Thyroid gland (tissue), 4 donors: ENCODE data around the gene YPEL1. TPM values are rescaled to one million over a fixed set of nuclear protein-coding genes. Genes with fewer than 3 reads are reported as not detected.

Source experiments
- DNase-seq, 2 donors: peaks; one replicate each; pipeline ENCODE4 v3.0.0-alpha.2; 2019
- H3K27ac ChIP-seq, 3 donors: fragments of 200-600 bp; sonication (generic); 1 replicate in 2 of 3; 2 replicates in 1 of 3; pipeline ENCODE4 v1.5.1; 2016 to 2019; ENCODE audit warnings: mild to moderate bottlenecking in 1 of 3, moderate library complexity in 1 of 3
- H3K27me3 ChIP-seq: fragments of 200-600 bp; sonication (generic); one replicate; pipeline ENCODE4 v1.5.1; 2019
- H3K36me3 ChIP-seq, 2 donors: fragments of 200-600 bp; sonication (generic); one replicate each; pipeline ENCODE4 v1.5.1; 2016 to 2019
- H3K4me1 ChIP-seq, 2 donors: fragments of 200-600 bp; sonication (generic); one replicate each; pipeline ENCODE4 v1.5.1; 2017 to 2019
- H3K4me3 ChIP-seq, 3 donors: fragments of 200-600 bp; sonication (generic); replicated peaks in 1 of 3; 1 replicate in 2 of 3; 2 replicates in 1 of 3; pipeline ENCODE4 v1.5.1; 2016; ENCODE audit warnings: mild to moderate bottlenecking in 1 of 3
- H3K9me3 ChIP-seq: fragments of 200-600 bp; sonication (generic); one replicate; pipeline ENCODE4 v1.5.1; 2017
- POLR2A ChIP-seq, 2 donors: fragments of 450-650 bp; IDR thresholded peaks; one replicate each; pipeline ENCODE4 v1.6.1; 2017; ENCODE audit warnings: antibody characterized with exemption in 2 of 2, mild to moderate bottlenecking in 2 of 2, moderate library complexity in 1 of 2
- WGBS, 2 donors: methylation state at CpG; one replicate each; pipeline ENCODE4 v1.1.5; 2017; 5-methylcytosine and 5-hydroxymethylcytosine counted together
- intact Hi-C: fragments of 100-400 bp; cut with DNase I; formaldehyde crosslinking; loops from one replicate; pipeline ENCODE4 v1.15.1; 2023
- total RNA-seq, 4 donors: library from RNA; depleted of rRNA; stranded (reverse); fragments of >200 nt; gene quantifications; one replicate each; pipeline ENCODE4 v1.2.3, GENCODE V29; 2016
- TF ChIP-seq, protein P1 (sequence below), 6 experiments: fragments of 200-600 bp in 3 of 6; fragments of 450-650 bp in 3 of 6; sonication (generic) in 3 of 6; IDR thresholded peaks; one replicate each; pipeline ENCODE4 v1.5.1; 2016 to 2019; ENCODE audit warnings: antibody characterized with exemption in 6 of 6, mild to moderate bottlenecking in 2 of 6, inconsistent platforms in 1 of 6, moderate library complexity in 1 of 6

YPEL1 gene
- total RNA-seq, 4 donors from 2014 or later = 4.1 to 6.7 (median 5.4) TPM

DNA sequence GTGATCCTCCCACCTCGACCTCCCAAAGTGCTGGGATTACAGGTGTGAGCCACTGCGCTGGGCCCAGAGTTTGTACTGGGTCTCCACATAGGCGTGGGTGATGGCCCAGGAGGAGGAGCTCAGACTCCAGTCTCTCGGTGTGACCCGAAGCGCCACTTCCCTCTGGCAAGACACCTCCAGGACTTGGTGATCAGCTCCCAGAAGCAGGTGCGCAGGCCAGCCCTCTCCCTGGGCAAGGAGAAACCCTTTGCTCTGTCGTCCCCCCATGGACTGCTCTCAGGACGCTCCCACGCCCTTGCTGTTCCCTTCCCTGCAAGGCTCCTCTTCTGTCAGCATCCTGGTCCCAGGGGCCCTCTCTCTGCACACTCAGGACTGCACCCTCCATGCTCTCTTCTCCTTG is 5.5 kb upstream of the YPEL1 start:
- Histone ChIP-seq H3K27me3 (no peaks in the 10 kb centered on the region), H3K4me1 (no peaks in the 10 kb centered on the region), H3K36me3 (no peaks in the 10 kb centered on the region), H3K4me3 (no peak overlapping the region), H3K27ac (no peak overlapping the region), H3K9me3 (no peaks in the 10 kb centered on the region)
- 91% methylated on average over 4 to 8 of the region's 10 CpGs for WGBS, 2 donors
- TF ChIP-seq, protein P1, sequence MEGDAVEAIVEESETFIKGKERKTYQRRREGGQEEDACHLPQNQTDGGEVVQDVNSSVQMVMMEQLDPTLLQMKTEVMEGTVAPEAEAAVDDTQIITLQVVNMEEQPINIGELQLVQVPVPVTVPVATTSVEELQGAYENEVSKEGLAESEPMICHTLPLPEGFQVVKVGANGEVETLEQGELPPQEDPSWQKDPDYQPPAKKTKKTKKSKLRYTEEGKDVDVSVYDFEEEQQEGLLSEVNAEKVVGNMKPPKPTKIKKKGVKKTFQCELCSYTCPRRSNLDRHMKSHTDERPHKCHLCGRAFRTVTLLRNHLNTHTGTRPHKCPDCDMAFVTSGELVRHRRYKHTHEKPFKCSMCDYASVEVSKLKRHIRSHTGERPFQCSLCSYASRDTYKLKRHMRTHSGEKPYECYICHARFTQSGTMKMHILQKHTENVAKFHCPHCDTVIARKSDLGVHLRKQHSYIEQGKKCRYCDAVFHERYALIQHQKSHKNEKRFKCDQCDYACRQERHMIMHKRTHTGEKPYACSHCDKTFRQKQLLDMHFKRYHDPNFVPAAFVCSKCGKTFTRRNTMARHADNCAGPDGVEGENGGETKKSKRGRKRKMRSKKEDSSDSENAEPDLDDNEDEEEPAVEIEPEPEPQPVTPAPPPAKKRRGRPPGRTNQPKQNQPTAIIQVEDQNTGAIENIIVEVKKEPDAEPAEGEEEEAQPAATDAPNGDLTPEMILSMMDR (IDR thresholded peaks at IDR 0.05) = no peak
- TF ChIP-seq POLR2A (IDR thresholded peaks at IDR 0.05) = no peak
- no peak for DNase-seq
- intact Hi-C loops = no loop called here

DNA sequence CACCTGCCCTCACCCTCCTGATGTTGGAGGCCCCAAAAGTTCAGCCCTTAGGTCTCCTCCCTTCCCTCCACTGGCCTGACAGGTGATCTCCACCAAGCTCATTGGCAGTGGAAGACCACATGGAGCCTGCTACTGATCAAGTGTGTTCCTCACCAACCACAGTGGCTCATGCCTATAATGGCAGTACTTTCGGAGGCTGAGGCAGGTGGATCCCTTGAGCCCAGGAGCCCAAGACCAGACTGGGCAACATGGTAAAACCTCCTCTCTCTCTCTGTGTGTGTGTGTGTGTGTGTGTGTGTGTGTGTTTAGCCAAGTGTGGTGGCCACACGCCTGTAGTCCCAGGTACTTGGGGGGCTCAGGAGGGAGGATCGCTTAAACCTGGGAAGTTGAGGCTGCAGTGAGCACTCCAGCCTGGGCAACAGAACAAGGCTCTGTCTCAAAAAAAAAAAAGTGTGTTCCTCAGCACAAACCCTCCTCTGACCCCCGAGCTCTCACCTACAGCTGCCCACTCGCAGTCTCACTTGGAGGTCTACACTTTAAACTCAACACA is 4.3 kb upstream of the YPEL1 start:
- Histone ChIP-seq H3K27ac (no peak overlapping the region), H3K4me3 (no peak overlapping the region), H3K9me3 (no peaks in the 10 kb centered on the region), H3K4me1 (peaks cover under 1 to 3% of the 10 kb centered on the region in 2 donors), H3K27me3 (no peaks in the 10 kb centered on the region), H3K36me3 (no peaks in the 10 kb centered on the region)
- no peak for DNase-seq
- no peak for TF ChIP-seq POLR2A (IDR thresholded peaks at IDR 0.05)
- TF ChIP-seq, protein P1 (IDR thresholded peaks at IDR 0.05) = no peak
- intact Hi-C loops = loop anchor here (5.0 to 10.0 kb wide), 2 partner anchors 125 to 197 kb away; partner anchors contain the start of gene MAPK1
- 94 to 96% methylated on average over 4 of the region's 5 CpGs for WGBS, 2 donors

DNA sequence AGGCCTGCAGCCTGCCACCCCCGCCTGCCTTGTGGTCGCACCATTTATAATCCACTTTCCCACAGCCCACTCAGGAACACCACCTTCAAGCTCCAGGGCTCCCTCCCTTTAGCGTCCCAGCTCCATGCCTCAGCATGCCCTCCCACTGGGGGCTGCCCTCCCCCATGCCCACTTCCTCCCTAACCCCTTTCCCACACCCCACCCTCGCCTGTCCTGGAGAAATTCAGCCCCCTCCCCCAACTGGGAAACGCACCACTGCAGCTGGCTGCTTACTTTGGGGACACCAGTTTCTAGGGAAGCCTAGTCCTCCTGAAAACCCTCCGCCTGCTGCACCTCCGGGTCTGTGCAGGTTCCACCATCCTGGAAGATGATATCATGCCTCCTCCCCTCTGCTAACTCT is 3.4 kb upstream of the YPEL1 start:
- Histone ChIP-seq H3K36me3 (no peaks in the 10 kb centered on the region), H3K4me3 (no peak overlapping the region), H3K9me3 (no peaks in the 10 kb centered on the region), H3K27me3 (no peaks in the 10 kb centered on the region), H3K4me1 (peaks cover 6 to 8% of the 10 kb centered on the region in 2 donors), H3K27ac (no peak overlapping the region)
- 58 to 59% methylated on average over 7 of the region's 7 CpGs for WGBS, 2 donors
- no peak for TF ChIP-seq POLR2A (IDR thresholded peaks at IDR 0.05)
- TF ChIP-seq, protein P1 (IDR thresholded peaks at IDR 0.05) = no peak
- DNase-seq = no peak
- intact Hi-C loops = loop anchor here (5.0 to 10.0 kb wide), 2 partner anchors 126 to 198 kb away; partner anchors contain the start of gene MAPK1

DNA sequence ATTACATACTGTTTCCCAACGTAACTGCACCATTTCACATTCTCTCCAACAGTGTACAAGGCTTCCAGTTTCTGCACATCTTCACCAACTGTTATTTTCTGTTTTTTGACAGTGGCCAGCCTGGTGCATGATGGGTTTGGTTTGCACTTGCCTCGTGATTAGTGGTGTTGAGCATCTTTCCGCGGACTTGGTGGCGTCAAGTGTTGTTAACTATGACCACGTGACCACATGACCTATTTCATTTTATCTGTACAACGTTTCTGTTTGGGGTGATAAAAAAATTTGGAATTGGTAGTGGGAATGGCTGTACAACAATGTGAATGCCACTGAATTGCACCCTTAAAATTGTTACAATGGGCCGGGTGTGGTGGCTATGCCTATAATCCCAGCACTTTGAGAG is 2.5 kb upstream of the YPEL1 start:
- Histone ChIP-seq H3K9me3 (no peaks in the 10 kb centered on the region), H3K4me3 (no peak overlapping the region), H3K4me1 (peaks cover 6 to 8% of the 10 kb centered on the region in 2 donors), H3K36me3 (no peaks in the 10 kb centered on the region), H3K27me3 (no peaks in the 10 kb centered on the region), H3K27ac (no peak overlapping the region)
- no peak for TF ChIP-seq POLR2A (IDR thresholded peaks at IDR 0.05)
- TF ChIP-seq, protein P1 (IDR thresholded peaks at IDR 0.05) = no peak
- 87 to 88% methylated on average over 8 of the region's 8 CpGs for WGBS, 2 donors
- intact Hi-C loops = loop anchor here (5.0 to 10.0 kb wide), 2 partner anchors 127 to 199 kb away; partner anchors contain the start of gene MAPK1
- no peak for DNase-seq

DNA sequence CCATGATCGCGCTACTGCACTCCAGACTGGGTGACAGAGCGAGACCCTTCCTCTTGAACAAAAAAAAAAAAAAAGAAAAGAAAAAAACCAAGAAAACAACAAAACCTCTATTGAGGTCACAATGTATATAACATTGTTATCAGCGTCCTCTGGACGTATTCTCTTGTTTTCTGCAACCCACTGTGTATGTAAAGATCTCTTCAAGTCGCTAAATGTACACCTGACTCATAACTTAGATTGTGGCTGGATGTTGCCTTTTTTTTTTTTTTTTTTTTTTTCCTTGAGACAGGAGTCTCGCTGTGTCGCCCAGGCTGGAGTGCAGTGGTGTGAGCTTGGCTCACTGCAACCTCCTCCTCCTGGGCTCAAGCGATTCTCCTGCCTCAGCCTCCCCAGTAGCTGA is 1.4 kb upstream of the YPEL1 start:
- Histone ChIP-seq H3K4me1 (peaks cover 6 to 8% of the 10 kb centered on the region in 2 donors), H3K27ac (no peak overlapping the region), H3K36me3 (no peaks in the 10 kb centered on the region), H3K9me3 (no peaks in the 10 kb centered on the region), H3K4me3 (no peak overlapping the region), H3K27me3 (no peaks in the 10 kb centered on the region)
- no peak for TF ChIP-seq POLR2A (IDR thresholded peaks at IDR 0.05)
- TF ChIP-seq, protein P1 (IDR thresholded peaks at IDR 0.05) = no peak
- WGBS, 2 donors = 87 to 88% methylated on average over 9 of the region's 9 CpGs
- no peak for DNase-seq
- intact Hi-C loops = loop anchor here (5.0 to 10.0 kb wide), 2 partner anchors 128 to 200 kb away; partner anchors contain the start of gene MAPK1
